HS-27A (cell line): ENCODE results near the gene RNF8.
A peak's percentile ranks its signal among the peaks of the same experiment; 100 is the strongest.
"Not testable (repeated sequence)": the region's sequence is repeated elsewhere in the genome, so short reads cannot be mapped to it uniquely, and the experiment has no call there.

Experiments used
- DNase-seq: peaks from one replicate; pipeline ENCODE4 v3.0.0-alpha.2; 2012; ENCODE audit warnings: low read depth, missing footprints

RNF8 gene

GRCh38 chr6:37399795-37400490, 46.2 kb downstream of the RNF8 start:
- no peak for DNase-seq

GRCh38 chr6:37401658-37402057, 47.9 kb downstream of the RNF8 start:
- DNase-seq: not testable (repeated sequence)

- DNase-seq: no peak
Observed at GRCh38 chr6:37406726-37407341, 53.1 kb downstream of the RNF8 start.

GRCh38 chr6:37407948-37408347, 54.2 kb downstream of the RNF8 start:
- no peak for DNase-seq

- DNase-seq: no peak
Observed at GRCh38 chr6:37409501-37409900, 55.7 kb downstream of the RNF8 start.

GRCh38 chr6:37417393-37417792, 63.6 kb downstream of the RNF8 start:
- DNase-seq: no peak

- DNase-seq: no peak
Observed at GRCh38 chr6:37418722-37419121, 64.9 kb downstream of the RNF8 start.

GRCh38 chr6:37426058-37426944, 72.5 kb downstream of the RNF8 start:
- no peak for DNase-seq

GRCh38 chr6:37426945-37427510, 73.2 kb downstream of the RNF8 start:
- no peak for DNase-seq

- no peak for DNase-seq
Observed at GRCh38 chr6:37429352-37429750, 75.6 kb downstream of the RNF8 start.

- DNase-seq: no peak
Observed at GRCh38 chr6:37432590-37432915, 78.8 kb downstream of the RNF8 start.

- DNase-seq: peak; percentile 66
Observed at GRCh38 chr6:37432916-37433656, 79.3 kb downstream of the RNF8 start, which contains the start of gene CMTR1. CMTR1 (plus strand) TSS chr6:37433221; CDS start chr6:37435630, 2,409 bp downstream.

GRCh38 chr6:37433657-37434271, 80.0 kb downstream of the RNF8 start:
- DNase-seq: no peak

GRCh38 chr6:37435373-37435772, 81.6 kb downstream of the RNF8 start:
- no peak for DNase-seq

- DNase-seq: no peak
Observed at GRCh38 chr6:37435816-37436215, 82.0 kb downstream of the RNF8 start.

GRCh38 chr6:37438930-37439329, 85.1 kb downstream of the RNF8 start:
- DNase-seq: no peak

- no peak for DNase-seq
Observed at GRCh38 chr6:37441651-37442050, 87.9 kb downstream of the RNF8 start.

- no peak for DNase-seq
Observed at GRCh38 chr6:37442416-37443215, 88.8 kb downstream of the RNF8 start.

- DNase-seq: not testable (repeated sequence)
Observed at GRCh38 chr6:37443216-37443542, 89.4 kb downstream of the RNF8 start.
